ENCODE measurements around the gene TMEM164.

TMEM164 gene

GRCh38 chrX:110066488-110067225, 63.7 kb downstream of the TMEM164 start:
- Mint-ChIP-seq H3K36me3 (peaks cover 15% of the 10 kb centered on the region), H3K9me3 (no peaks in the 10 kb centered on the region), H3K4me3 (no peak overlapping the region), H3K4me1 (peaks cover 16% of the 10 kb centered on the region), H3K27ac (no peak overlapping the region)
- no peak for DNase-seq (ENCODE audit: low spot score in 2 of 2)
- no peak for ATAC-seq

GRCh38 chrX:110070970-110071369, 68.1 kb downstream of the TMEM164 start:
- ATAC-seq (no peak), DNase-seq (ENCODE audit: low spot score in 2 of 2) (no peak)
- Mint-ChIP-seq H3K9me3 (peaks cover under 1% of the 10 kb centered on the region), H3K4me1 (no peaks in the 10 kb centered on the region), H3K4me3 (no peak overlapping the region), H3K36me3 (peaks cover 15% of the 10 kb centered on the region), H3K27ac (no peak overlapping the region)

- H3K4me3 Mint-ChIP-seq: no peak overlapping the region
- DNase-seq (ENCODE audit: low spot score in 2 of 2) (no peak), ATAC-seq (no peak)
- H3K4me1 Mint-ChIP-seq: peaks cover 7% of the 10 kb centered on the region
- no peak overlapping the region for H3K27ac Mint-ChIP-seq
- peaks cover 4% of the 10 kb centered on the region for H3K9me3 Mint-ChIP-seq
- no peaks in the 10 kb centered on the region for H3K36me3 Mint-ChIP-seq
Observed at GRCh38 chrX:110081320-110081719, 78.4 kb downstream of the TMEM164 start.

GRCh38 chrX:110081740-110082139, 78.8 kb downstream of the TMEM164 start:
- Mint-ChIP-seq H3K9me3 (no peaks in the 10 kb centered on the region), H3K4me3 (no peak overlapping the region), H3K4me1 (peaks cover 7% of the 10 kb centered on the region), H3K27ac (no peak overlapping the region), H3K36me3 (no peaks in the 10 kb centered on the region)
- DNase-seq (ENCODE audit: low spot score in 2 of 2) (no peak), ATAC-seq (no peak)

- peaks cover 9% of the 10 kb centered on the region for H3K4me1 Mint-ChIP-seq
- ATAC-seq (no peak), DNase-seq (ENCODE audit: low spot score in 2 of 2) (no peak)
- H3K36me3 Mint-ChIP-seq: no peaks in the 10 kb centered on the region
- no peaks in the 10 kb centered on the region for H3K9me3 Mint-ChIP-seq
- H3K27ac Mint-ChIP-seq: no peak overlapping the region
- H3K4me3 Mint-ChIP-seq: no peak overlapping the region
Observed at GRCh38 chrX:110082161-110082560, 79.2 kb downstream of the TMEM164 start.

- Mint-ChIP-seq H3K27ac (peak overlapping the region; percentile 80), H3K4me3 (no peak overlapping the region), H3K36me3 (no peaks in the 10 kb centered on the region), H3K9me3 (no peaks in the 10 kb centered on the region), H3K4me1 (peaks cover 20% of the 10 kb centered on the region)
- ATAC-seq (no peak), DNase-seq (ENCODE audit: low spot score in 2 of 2) (no peak)
Observed at GRCh38 chrX:110086162-110086915, 83.4 kb downstream of the TMEM164 start.

- no peak overlapping the region for H3K4me3 Mint-ChIP-seq
- no peaks in the 10 kb centered on the region for H3K9me3 Mint-ChIP-seq
- H3K27ac Mint-ChIP-seq: peak overlapping the region; percentile 80
- H3K36me3 Mint-ChIP-seq: no peaks in the 10 kb centered on the region
- H3K4me1 Mint-ChIP-seq: peaks cover 20% of the 10 kb centered on the region
- peak; percentile 85 for ATAC-seq
- no peak for DNase-seq (ENCODE audit: low spot score in 2 of 2)
Observed at GRCh38 chrX:110086916-110087484, 84.1 kb downstream of the TMEM164 start.

- Mint-ChIP-seq H3K4me1 (peaks cover 20% of the 10 kb centered on the region), H3K4me3 (no peak overlapping the region), H3K36me3 (no peaks in the 10 kb centered on the region), H3K27ac (peak overlapping the region; percentile 80), H3K9me3 (no peaks in the 10 kb centered on the region)
- no peak for DNase-seq (ENCODE audit: low spot score in 2 of 2)
- peak; percentile 91 for ATAC-seq
Observed at GRCh38 chrX:110087485-110088356, 84.8 kb downstream of the TMEM164 start.

GRCh38 chrX:110089656-110090403, 86.9 kb downstream of the TMEM164 start:
- H3K36me3 Mint-ChIP-seq: no peaks in the 10 kb centered on the region
- no peaks in the 10 kb centered on the region for H3K9me3 Mint-ChIP-seq
- no peak overlapping the region for H3K4me3 Mint-ChIP-seq
- DNase-seq (ENCODE audit: low spot score in 2 of 2): no peak
- ATAC-seq: no peak
- H3K27ac Mint-ChIP-seq: no peak overlapping the region
- peaks cover 26% of the 10 kb centered on the region for H3K4me1 Mint-ChIP-seq

- Mint-ChIP-seq H3K4me1 (peaks cover 6% of the 10 kb centered on the region), H3K27ac (no peak overlapping the region), H3K4me3 (no peak overlapping the region), H3K36me3 (peaks cover 7% of the 10 kb centered on the region), H3K9me3 (no peaks in the 10 kb centered on the region)
- ATAC-seq: no peak
- DNase-seq (ENCODE audit: low spot score in 2 of 2): no peak
Observed at GRCh38 chrX:110097920-110098319, 95.0 kb downstream of the TMEM164 start.

GRCh38 chrX:110103344-110103743, 100.4 kb downstream of the TMEM164 start:
- ATAC-seq: no peak
- peaks cover 7% of the 10 kb centered on the region for H3K36me3 Mint-ChIP-seq
- no peaks in the 10 kb centered on the region for H3K9me3 Mint-ChIP-seq
- no peak overlapping the region for H3K4me3 Mint-ChIP-seq
- H3K27ac Mint-ChIP-seq: no peak overlapping the region
- H3K4me1 Mint-ChIP-seq: no peaks in the 10 kb centered on the region
- DNase-seq (ENCODE audit: low spot score in 2 of 2): no peak

GRCh38 chrX:110104078-110104477, 101.2 kb downstream of the TMEM164 start:
- DNase-seq (ENCODE audit: low spot score in 2 of 2) (no peak), ATAC-seq (no peak)
- Mint-ChIP-seq H3K27ac (no peak overlapping the region), H3K9me3 (no peaks in the 10 kb centered on the region), H3K4me1 (no peaks in the 10 kb centered on the region), H3K36me3 (peaks cover 7% of the 10 kb centered on the region), H3K4me3 (no peak overlapping the region)

GRCh38 chrX:110108381-110108821, 105.5 kb downstream of the TMEM164 start:
- no peaks in the 10 kb centered on the region for H3K9me3 Mint-ChIP-seq
- H3K36me3 Mint-ChIP-seq: no peaks in the 10 kb centered on the region
- ATAC-seq: no peak
- H3K4me1 Mint-ChIP-seq: no peaks in the 10 kb centered on the region
- no peak overlapping the region for H3K27ac Mint-ChIP-seq
- no peak overlapping the region for H3K4me3 Mint-ChIP-seq
- no peak for DNase-seq (ENCODE audit: low spot score in 2 of 2)

- Mint-ChIP-seq H3K27ac (no peak overlapping the region), H3K4me3 (no peak overlapping the region), H3K4me1 (no peaks in the 10 kb centered on the region), H3K9me3 (no peaks in the 10 kb centered on the region), H3K36me3 (no peaks in the 10 kb centered on the region)
- DNase-seq (ENCODE audit: low spot score in 2 of 2) (no peak), ATAC-seq (no peak)
Observed at GRCh38 chrX:110114260-110114776, 111.4 kb downstream of the TMEM164 start.

Measured in stimulated activated effector memory CD8-positive, alpha-beta T cell treated with anti-CD3 and anti-CD28 coated beads, Interleukin-12 subunit alpha, Interleukin-12 subunit beta, amount 100 ng/mL, for 72 hours (primary cell).